Measurements from ENCODE around the gene LY6G6F.

GRCh38 chr6:31697555-31697954 is 9.1 kb upstream of the LY6G6F start:
- TF ChIP-seq EZH2phosphoT487 (IDR thresholded peaks at IDR 0.05; ENCODE audit: insufficient read depth, low read depth) (no peak), EZH2 (IDR thresholded peaks at IDR 0.05; ENCODE audit: insufficient read depth, poor library complexity, severe bottlenecking) (no peak)
